Cardiac fibroblast (primary cell): ENCODE measurements around the gene EMC8.

Source experiments
- DNase-seq, 2 donors: peaks; one replicate each; pipeline versions ENCODE4 v3.0.0 to v3.0.0-alpha.2; 2010; ENCODE audit warnings: low read depth in 2 of 2
- H3K4me3 ChIP-seq, 2 donors: replicated peaks in 1 of 2; 1 replicate in 1 of 2; 2 replicates in 1 of 2; pipeline ENCODE4 v1.5.1; 2011; ENCODE audit warnings: low read depth in 2 of 2, low read length in 2 of 2, mild to moderate bottlenecking in 2 of 2, moderate library complexity in 1 of 2
- CTCF ChIP-seq: IDR thresholded peaks from one replicate; pipeline ENCODE4 v1.5.1; 2011; ENCODE audit warnings: low read depth, mild to moderate bottlenecking, low read length, inconsistent platforms

The EMC8 gene

DNA sequence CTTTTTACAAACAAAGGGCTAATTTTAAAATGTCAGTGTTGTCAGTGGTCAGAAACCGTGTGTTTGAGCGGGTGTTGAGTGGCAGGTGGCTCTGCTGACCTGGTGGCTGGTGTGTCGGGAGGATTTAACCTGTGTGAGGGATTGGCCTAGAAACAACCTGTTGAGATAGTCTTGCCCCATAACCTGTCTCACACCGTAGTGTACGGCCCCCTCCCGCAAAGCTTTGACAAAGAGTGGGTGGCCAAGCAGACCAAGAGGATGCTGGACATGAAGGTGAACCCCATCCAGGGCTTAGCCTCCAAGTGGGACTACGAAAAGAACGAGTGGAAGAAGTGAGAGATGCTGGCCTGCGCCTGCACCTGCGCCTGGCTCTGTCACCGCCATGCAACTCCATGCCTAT is 7.2 kb upstream of the EMC8 start:
- no peak overlapping the region for H3K4me3 ChIP-seq
- no peak for DNase-seq
- TF ChIP-seq CTCF, result no peak

DNA sequence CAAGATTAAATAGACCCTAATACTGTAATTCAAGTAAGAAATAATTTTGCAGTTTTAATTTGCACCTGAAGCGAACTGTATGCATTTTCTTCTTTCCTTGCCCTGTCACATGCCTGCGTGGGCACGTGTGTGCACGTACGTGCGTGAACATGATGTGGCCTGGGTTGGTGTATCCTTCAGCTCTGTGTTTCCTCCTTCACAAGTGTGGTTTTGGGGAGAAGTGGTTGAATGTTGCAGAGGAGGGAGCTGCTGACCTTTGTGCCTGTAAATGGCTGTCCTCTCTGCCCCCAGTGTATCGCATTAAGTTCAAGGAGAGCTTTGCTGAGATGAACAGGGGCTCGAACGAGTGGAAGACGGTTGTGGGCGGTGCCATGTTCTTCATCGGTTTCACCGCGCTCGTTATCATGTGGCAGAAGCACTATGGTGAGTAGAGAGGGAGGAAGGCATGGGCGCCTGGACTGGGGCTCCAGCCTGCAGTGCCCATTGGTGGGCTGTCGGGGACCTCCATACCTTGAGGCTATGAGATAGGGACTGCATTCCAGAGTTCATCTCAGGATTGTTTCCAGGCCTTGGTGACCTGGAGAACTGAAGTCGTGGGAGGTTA is 6.2 kb upstream of the EMC8 start:
- no peak for TF ChIP-seq CTCF
- no peak overlapping the region for H3K4me3 ChIP-seq
- DNase-seq, result no peak

- no peak for TF ChIP-seq CTCF
- no peak overlapping the region for H3K4me3 ChIP-seq
Observed at GRCh38 chr16:85803570-85803969, 4.2 kb upstream of the EMC8 start.

GRCh38 chr16:85800321-85800669 is 951 bp upstream of the EMC8 start:
- TF ChIP-seq CTCF, result no peak
- peak overlapping the region; percentile 75 to 92 for H3K4me3 ChIP-seq
- DNase-seq, result no peak

More at GRCh38 chr16:85803570-85803969, 4.2 kb upstream of the EMC8 start:
- DNase-seq, result no peak

- DNase-seq, result peak; percentile 27 to 46
- TF ChIP-seq CTCF, result peak; percentile 11
Observed at GRCh38 chr16:85798901-85799496, 345 bp downstream of the EMC8 start.

DNA sequence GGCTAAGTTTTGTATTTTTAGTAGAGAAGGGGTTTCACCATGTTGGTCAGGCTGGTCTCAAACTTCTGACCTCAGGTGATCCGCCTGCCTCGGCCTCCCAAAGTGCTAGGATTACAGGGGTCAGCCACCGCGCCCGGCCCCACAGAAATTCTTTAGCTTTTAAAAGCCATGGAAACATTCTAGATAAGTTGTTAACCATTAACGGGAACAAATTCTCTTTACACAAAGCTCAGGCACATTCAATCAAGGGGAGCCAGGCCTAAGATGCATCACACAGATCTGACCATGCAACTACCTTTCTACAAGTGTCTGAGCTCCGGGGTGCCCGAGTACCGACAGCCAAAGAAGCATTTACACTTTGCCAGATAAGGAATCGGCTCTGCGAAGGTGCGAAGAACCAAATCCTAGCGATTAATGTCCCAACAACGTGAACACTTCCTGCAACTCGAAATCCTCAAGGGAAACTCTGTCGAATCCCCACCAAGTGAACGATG is 1.0 kb downstream of the EMC8 start:
- TF ChIP-seq CTCF, result no peak
- no peak for DNase-seq
- peak overlapping the region; percentile 75 to 92 for H3K4me3 ChIP-seq

More at GRCh38 chr16:85798901-85799496, 345 bp downstream of the EMC8 start:
- peak overlapping the region; percentile 75 to 92 for H3K4me3 ChIP-seq
